ENCODE data around the gene ANKRD16.

GRCh38 chr10:5813091-5813340 is 76.7 kb downstream of the ANKRD16 start:
- TF ChIP-seq POLR2A (IDR thresholded peaks at IDR 0.05; ENCODE audit: extremely low read depth, insufficient read length) = no peak
- TF ChIP-seq, protein P1, sequence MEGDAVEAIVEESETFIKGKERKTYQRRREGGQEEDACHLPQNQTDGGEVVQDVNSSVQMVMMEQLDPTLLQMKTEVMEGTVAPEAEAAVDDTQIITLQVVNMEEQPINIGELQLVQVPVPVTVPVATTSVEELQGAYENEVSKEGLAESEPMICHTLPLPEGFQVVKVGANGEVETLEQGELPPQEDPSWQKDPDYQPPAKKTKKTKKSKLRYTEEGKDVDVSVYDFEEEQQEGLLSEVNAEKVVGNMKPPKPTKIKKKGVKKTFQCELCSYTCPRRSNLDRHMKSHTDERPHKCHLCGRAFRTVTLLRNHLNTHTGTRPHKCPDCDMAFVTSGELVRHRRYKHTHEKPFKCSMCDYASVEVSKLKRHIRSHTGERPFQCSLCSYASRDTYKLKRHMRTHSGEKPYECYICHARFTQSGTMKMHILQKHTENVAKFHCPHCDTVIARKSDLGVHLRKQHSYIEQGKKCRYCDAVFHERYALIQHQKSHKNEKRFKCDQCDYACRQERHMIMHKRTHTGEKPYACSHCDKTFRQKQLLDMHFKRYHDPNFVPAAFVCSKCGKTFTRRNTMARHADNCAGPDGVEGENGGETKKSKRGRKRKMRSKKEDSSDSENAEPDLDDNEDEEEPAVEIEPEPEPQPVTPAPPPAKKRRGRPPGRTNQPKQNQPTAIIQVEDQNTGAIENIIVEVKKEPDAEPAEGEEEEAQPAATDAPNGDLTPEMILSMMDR (IDR thresholded peaks at IDR 0.05; ENCODE audit: low read depth, low read length) = no peak
- TF ChIP-seq, protein P2, sequence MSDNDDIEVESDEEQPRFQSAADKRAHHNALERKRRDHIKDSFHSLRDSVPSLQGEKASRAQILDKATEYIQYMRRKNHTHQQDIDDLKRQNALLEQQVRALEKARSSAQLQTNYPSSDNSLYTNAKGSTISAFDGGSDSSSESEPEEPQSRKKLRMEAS (IDR thresholded peaks at IDR 0.05; ENCODE audit: low read depth, low read length) = no peak
